Skeletal muscle tissue (tissue), 4 donors: ENCODE measurements around the gene MAPK12. TPM values are rescaled to one million over a fixed set of nuclear protein-coding genes. Genes with fewer than 3 reads are reported as not detected.

Source experiments
- H3K27ac ChIP-seq: one replicate; pipeline ENCODE4 v1.7.0; 2013; ENCODE audit warnings: mild to moderate bottlenecking, low read depth, low read length, inconsistent platforms
- H3K27me3 ChIP-seq, 3 donors: one replicate each; pipeline ENCODE4 v1.7.0; 2013; ENCODE audit warnings: low read length in 3 of 3; ENCODE audit not compliant: control insufficient read depth in 3 of 3, insufficient read depth in 3 of 3
- H3K36me3 ChIP-seq, 3 donors: one replicate each; pipeline ENCODE4 v1.7.0; 2013; ENCODE audit warnings: low read length in 3 of 3; ENCODE audit not compliant: control insufficient read depth in 3 of 3, insufficient read depth in 3 of 3
- H3K4me1 ChIP-seq, 3 donors: one replicate each; pipeline ENCODE4 v1.7.0; 2013; ENCODE audit warnings: low read length in 3 of 3, mild to moderate bottlenecking in 3 of 3; ENCODE audit not compliant: control insufficient read depth in 3 of 3, insufficient read depth in 3 of 3
- H3K4me3 ChIP-seq, 3 donors: one replicate each; pipeline ENCODE4 v1.7.0; 2013; ENCODE audit warnings: low read length in 3 of 3
- H3K9ac ChIP-seq, 3 donors: one replicate each; pipeline ENCODE4 v1.7.0; 2013; ENCODE audit warnings: low read length in 3 of 3, mild to moderate bottlenecking in 3 of 3, moderate library complexity in 2 of 3, low read depth in 1 of 3
- H3K9me3 ChIP-seq, 3 donors: one replicate each; pipeline ENCODE4 v1.7.0; 2013; ENCODE audit warnings: low read length in 3 of 3; ENCODE audit not compliant: control insufficient read depth in 3 of 3
- total RNA-seq: library from RNA; depleted of rRNA; stranded (reverse); fragments of >200 nt; gene quantifications from one replicate; pipeline ENCODE4 v1.2.3, GENCODE V29; 2014
- donor health status: Osteomylitis.

The MAPK12 gene
- total RNA-seq, 1 donor from 2014 or later, result 18.8 TPM

DNA sequence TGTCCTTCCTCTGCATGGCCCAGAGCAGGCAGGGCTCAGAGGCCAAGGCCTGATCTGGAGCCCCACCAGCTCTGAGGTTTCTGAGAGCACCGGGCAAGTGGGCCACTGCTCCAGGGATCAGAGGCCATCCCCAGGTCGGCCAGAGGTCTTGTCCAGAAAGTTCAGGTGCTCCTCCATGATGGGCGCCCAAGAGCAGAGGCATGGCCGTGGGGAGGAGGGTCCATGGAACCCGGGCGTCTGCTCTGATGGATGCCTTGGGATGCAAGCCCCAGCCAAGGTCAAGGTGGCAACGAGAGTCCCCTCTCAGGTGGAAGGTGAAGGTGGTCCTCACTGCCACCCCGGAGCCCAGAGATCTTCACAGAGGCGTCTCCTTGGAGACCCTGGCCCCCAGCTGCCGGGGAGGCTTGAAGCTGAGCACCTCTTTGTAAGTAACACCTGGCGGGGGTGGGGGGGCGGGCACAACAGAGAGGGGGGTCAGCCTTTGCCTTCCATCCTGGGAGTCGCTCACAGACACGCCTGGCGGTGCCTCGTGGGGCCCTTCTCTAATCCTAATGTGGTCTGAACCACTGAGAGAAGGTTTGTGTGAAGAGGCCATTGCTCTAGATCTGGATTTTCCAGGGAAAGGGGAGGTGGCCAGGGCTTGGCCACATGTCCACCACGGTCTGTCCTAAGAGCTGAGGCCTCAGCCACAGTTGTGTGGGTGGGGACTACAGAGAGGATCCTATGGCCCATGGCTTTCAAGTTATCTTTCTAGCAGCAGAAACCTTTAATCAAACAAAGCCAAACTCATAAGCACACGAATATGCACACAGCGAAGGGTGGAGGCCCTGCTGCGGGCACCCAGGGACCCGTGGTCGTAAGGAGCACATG is 8.2 kb downstream of the MAPK12 start:
- Histone ChIP-seq H3K9ac (peak overlapping the region in 1 of 3 donors; percentile 40), H3K36me3 (peaks cover 18 to 29% (median 26%) of the 10 kb centered on the region in 3 donors), H3K27ac (no peak overlapping the region), H3K9me3 (no peaks in the 10 kb centered on the region), H3K27me3 (no peaks in the 10 kb centered on the region), H3K4me1 (peaks cover 44 to 67% (median 64%) of the 10 kb centered on the region in 3 donors), H3K4me3 (no peak overlapping the region)

GRCh38 chr22:50252082-50253045 is 9.1 kb downstream of the MAPK12 start:
- Histone ChIP-seq H3K27me3 (no peaks in the 10 kb centered on the region), H3K9me3 (no peaks in the 10 kb centered on the region), H3K4me3 (no peak overlapping the region), H3K4me1 (peaks cover 39 to 66% (median 59%) of the 10 kb centered on the region in 3 donors), H3K36me3 (peaks cover 21 to 36% (median 35%) of the 10 kb centered on the region in 3 donors), H3K27ac (peak overlapping the region; percentile 37), H3K9ac (peak overlapping the region in 1 of 3 donors; percentile 40)

- H3K9ac ChIP-seq, result peak overlapping the region in 2 of 3 donors; percentile 73 to 84
- H3K27me3 ChIP-seq, result no peaks in the 10 kb centered on the region
- H3K4me3 ChIP-seq, result peak overlapping the region in 2 of 3 donors; percentile 41 to 69
- peaks cover 31 to 63% (median 52%) of the 10 kb centered on the region in 3 donors for H3K4me1 ChIP-seq
- peak overlapping the region; percentile 37 for H3K27ac ChIP-seq
- no peaks in the 10 kb centered on the region for H3K9me3 ChIP-seq
- H3K36me3 ChIP-seq, result peaks cover 25 to 41% (median 40%) of the 10 kb centered on the region in 3 donors
These were observed 9.9 kb downstream of the MAPK12 start for GRCh38 chr22:50251477-50252081.

DNA sequence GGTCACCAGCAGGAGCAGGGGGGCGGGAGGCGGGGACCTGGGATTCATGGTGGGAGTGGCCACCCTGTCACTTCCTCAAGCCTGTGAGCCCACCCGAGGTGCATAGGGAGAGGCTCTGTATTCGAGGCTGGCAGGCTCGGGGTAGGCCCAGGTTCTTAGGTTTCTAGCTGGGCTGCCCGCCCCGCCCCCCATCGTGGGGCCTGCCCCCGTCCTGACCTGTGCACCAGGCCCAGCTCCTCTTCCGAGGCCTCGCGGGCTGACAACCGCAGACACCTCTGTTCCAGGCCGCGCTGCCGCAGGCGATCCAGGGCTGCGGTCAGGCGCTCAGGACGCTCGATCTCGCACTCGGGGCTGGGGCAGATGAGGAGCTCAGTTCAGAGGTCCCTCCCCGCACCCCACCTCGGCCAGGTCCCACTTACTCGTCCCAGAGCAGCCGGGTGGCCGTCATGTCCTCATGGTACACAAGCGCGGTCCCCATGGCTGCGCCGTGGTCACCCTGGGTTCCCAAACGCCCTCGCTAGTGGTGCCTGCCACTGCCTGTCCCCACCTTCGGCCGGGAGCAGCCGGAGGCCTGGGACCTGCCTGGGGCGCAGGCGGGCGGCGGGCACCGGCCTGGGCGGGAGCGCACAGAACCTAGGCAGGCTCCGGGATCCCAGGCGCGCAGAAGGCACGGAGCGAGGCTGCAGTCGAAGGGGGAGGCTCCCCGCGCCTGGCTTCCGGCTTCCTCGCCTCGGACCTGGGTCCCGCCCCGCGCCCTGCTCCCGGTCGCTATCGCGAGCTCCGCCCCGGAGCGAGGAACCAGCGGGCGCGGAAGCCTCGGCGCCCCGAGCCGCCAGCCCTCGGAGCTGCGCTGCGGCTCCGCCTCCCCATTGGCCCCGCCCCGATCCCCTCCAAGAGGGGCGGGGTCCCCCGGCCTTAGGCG is 10.7 kb downstream of the MAPK12 start, which contains the start of gene HDAC10:
TSS of gene HDAC10 (minus strand) at position 711 of the 922 bp plus-strand sequence. CDS start at position 478, 233 bp downstream.
- Histone ChIP-seq H3K36me3 (peaks cover 29 to 45% (median 40%) of the 10 kb centered on the region in 3 donors), H3K9me3 (no peaks in the 10 kb centered on the region), H3K9ac (peak within 1 kb of the TSS; percentile 73 to 84 (median 77)), H3K4me3 (peak within 1 kb of the TSS; percentile 69 to 80 (median 70)), H3K27me3 (no peaks in the 10 kb centered on the region), H3K27ac (peak within 1 kb of the TSS; percentile 37), H3K4me1 (peaks cover 29 to 63% (median 49%) of the 10 kb centered on the region in 3 donors)

GRCh38 chr22:50250249-50250554 is 11.3 kb downstream of the MAPK12 start:
- Histone ChIP-seq H3K4me1 (peaks cover 34 to 67% (median 54%) of the 10 kb centered on the region in 3 donors), H3K27ac (no peak overlapping the region), H3K36me3 (peaks cover 26 to 46% (median 35%) of the 10 kb centered on the region in 3 donors), H3K9ac (peak overlapping the region; percentile 73 to 84 (median 77)), H3K27me3 (no peaks in the 10 kb centered on the region), H3K4me3 (peak overlapping the region; percentile 69 to 80 (median 70)), H3K9me3 (no peaks in the 10 kb centered on the region)

GRCh38 chr22:50249341-50250248 is 11.9 kb downstream of the MAPK12 start:
- Histone ChIP-seq H3K9ac (peak overlapping the region; percentile 73 to 84 (median 77)), H3K4me3 (peak overlapping the region; percentile 69 to 80 (median 70)), H3K4me1 (peaks cover 34 to 67% (median 54%) of the 10 kb centered on the region in 3 donors), H3K36me3 (peaks cover 23 to 40% (median 32%) of the 10 kb centered on the region in 3 donors), H3K27me3 (no peaks in the 10 kb centered on the region), H3K9me3 (no peaks in the 10 kb centered on the region), H3K27ac (no peak overlapping the region)

GRCh38 chr22:50248196-50249081 is 13.0 kb downstream of the MAPK12 start:
- Histone ChIP-seq H3K4me3 (no peak overlapping the region), H3K9ac (peak overlapping the region in 1 of 3 donors; percentile 50), H3K36me3 (peaks cover 17 to 36% (median 25%) of the 10 kb centered on the region in 3 donors), H3K9me3 (no peaks in the 10 kb centered on the region), H3K27me3 (no peaks in the 10 kb centered on the region), H3K27ac (no peak overlapping the region), H3K4me1 (peaks cover 42 to 71% (median 62%) of the 10 kb centered on the region in 3 donors)
